Activated T-helper 1 cell treated with Interleukin-2 at 50 U/mL for 16 hours (primary cell): ENCODE measurements around the gene PLS1.
"Not testable (repeated sequence)": the region's sequence is repeated elsewhere in the genome, so short reads cannot be mapped to it uniquely, and the experiment has no call there.

Source experiments
- DNase-seq: peaks from one replicate; pipeline ENCODE4 v3.0.0-alpha.2; 2020; ENCODE audit warnings: low read depth

Gene PLS1

GRCh38 chr3:142693136-142693853 is 97.1 kb downstream of the PLS1 start:
- no peak for DNase-seq

- no peak for DNase-seq
Measured at GRCh38 chr3:142694225-142694624, 98.0 kb downstream of the PLS1 start.

- DNase-seq = no peak
Measured at GRCh38 chr3:142705198-142705597, 109.0 kb downstream of the PLS1 start.

- no peak for DNase-seq
Measured at GRCh38 chr3:142706321-142707127, 110.3 kb downstream of the PLS1 start.

GRCh38 chr3:142709207-142709606 is 113.0 kb downstream of the PLS1 start:
- no peak for DNase-seq

DNA sequence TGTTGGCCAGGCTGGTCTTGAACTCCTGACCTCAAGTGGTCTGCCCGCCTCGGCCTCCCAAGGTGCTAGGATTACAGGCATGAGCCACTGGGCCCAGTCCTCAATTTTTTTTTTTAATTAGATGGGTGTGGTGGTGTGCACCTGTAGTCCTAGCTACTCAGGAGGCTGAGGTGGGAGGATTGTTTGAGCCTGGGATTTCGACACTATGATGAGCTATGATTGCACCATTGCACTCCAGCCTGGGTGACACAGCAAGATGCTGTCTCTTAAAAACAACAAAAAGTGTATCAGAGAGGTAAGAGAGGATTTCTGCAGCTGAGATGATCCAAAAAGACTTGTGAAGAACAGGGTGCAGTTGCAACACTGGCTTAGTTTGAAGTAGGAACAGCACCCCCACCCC is 118.7 kb downstream of the PLS1 start:
- DNase-seq = not testable (repeated sequence)

DNA sequence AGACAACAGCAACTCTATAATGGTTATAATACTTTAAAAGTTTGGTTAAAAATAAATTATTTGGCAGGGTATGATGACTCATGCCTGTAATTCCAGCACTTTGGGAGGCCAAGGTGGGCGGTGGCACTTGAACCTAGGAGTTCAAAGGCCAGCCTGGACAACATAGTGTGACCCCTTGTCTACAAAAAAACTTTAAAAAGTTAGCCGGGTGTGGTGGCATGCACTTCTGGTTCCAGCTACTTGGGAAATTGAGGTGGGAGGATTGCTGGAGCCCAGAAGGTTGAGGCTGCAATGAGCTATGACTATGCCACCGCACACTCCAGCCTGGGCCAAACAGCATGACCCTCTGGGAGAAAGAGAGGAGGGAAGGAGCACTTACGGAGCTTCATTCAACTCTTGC is 119.9 kb downstream of the PLS1 start:
- no peak for DNase-seq

- DNase-seq = no peak
Measured at GRCh38 chr3:142723665-142723967, 127.4 kb downstream of the PLS1 start.

DNA sequence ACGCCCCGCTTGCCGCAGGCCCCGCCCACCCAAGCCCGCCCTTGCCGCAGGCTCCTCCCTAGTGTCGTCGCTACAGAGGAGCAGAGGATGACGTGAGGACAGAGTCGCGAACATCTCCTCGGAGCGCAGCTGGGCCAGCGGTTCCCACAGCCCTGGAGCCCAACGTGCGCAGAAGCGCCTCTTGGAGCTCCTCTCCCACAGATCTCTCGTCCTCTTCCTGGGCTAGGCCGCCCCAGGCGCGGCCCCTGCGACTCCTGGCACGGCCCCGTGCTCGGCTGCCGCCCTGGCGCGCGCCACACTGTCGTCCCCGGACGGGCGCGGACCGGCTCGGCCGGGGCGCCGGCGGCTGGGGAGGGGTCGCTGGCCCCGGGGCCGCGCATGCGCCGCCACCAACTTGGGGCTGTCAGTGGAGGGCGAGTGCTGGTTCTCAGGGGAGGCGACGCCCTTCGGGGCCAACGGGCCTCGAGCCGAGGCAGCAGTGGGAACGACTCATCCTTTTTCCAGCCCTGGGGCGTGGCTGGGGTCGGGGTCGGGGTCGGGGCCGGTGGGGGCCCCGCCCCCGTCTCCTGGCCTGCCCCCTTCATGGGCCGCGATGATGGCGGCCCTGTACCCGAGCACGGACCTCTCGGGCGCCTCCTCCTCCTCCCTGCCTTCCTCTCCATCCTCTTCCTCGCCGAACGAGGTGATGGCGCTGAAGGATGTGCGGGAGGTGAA is 127.9 kb downstream of the PLS1 start, which contains the start of gene TRPC1:
Gene TRPC1, plus strand, starts transcription at position 67 of the 714 bp plus-strand sequence. Its CDS starts 526 bp downstream, at position 593.
- peak; percentile 66 for DNase-seq

- no peak for DNase-seq
Measured at GRCh38 chr3:142724682-142725356, 128.6 kb downstream of the PLS1 start.

DNA sequence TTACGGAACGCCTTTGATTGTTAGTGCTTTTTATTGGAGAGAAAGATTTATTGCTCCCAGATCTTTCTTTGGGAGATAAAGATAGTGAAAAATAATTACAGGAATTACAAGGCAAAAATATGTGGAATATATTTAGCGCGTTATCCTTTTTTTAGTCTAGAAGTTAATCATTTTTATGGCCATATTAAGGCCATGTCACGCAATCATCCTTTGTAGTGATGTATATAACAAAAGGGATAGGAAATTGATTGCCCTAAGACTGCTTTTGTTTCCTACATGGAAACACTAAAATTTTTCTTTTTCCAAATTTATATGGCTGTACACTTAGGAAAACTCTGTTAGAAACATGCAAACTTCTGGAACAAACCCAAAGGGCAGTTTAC is 129.2 kb downstream of the PLS1 start:
- DNase-seq = no peak

DNA sequence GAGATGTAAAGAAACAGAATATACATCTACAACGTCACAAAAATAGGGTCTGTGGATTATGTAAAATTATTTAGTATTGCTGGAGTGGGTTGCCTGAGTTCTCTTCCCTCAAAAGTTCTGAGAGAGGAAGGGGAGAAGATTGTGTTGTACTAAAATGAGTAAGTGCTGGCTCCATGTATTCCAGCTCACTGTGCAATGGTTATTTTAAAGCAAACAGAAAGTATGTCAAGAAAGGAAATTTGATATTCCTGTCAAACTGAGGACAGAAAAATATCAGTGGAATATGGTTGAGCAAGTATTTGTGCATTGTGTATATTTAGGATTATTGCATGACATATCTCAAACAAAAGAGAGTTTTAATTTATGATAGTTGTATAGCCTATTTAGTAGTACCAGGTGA is 129.8 kb downstream of the PLS1 start:
- no peak for DNase-seq

DNA sequence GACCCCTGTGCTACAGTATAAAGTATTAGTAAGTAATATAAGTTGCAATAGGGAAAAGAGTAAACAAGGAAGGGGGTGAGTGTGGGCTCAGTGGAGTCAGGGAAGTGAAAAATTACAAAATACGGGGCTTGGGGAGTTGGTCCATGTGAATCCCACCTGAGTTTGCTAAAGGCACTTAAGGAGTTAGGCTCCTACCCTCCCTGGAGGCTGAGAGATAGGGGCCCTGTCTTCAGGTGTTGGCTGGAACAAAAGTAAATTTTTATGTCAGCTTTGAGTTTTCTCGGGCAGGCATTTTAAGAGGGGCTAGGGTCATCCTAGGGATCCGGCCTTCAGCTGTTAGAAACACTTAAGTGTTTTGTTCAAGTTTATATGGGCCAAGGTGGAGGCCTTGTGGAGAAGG is 135.9 kb downstream of the PLS1 start:
- no peak for DNase-seq

DNA sequence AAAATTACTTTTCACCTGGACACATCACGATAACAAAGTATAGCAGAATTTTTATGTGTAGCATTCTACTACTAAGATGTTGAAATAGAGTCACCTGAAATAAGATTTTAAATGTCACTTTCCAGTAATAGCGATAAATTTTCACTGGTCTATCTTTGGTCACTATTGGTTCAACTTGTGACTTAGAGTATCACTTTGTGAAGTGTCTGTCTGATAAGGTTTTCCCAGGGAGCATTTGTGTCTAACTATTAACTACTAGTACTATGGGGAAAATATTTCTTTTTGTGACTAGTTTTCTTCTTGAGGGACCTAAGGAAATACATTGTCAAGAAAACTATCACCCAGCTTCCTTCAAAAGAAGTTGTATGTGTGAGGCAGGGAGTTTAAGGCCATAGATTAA is 138.6 kb downstream of the PLS1 start:
- no peak for DNase-seq

DNA sequence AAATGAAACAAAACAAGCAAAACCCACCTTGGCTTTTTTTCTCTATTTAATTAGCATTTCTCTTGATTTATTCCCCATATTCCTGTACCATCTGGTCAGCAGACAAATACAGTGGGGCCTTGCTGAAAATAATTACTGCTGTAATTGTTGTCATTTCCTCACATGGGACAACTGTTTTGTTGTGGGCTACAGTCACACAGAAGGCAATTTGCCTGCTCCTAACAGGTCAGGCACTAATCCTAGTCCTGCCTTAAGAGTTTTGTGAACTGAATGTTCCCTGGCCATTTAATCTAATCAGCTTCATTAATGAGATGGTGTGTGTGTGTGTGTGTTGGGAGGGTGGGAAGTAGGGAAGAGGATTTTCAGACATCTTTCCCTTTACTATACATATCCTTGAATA is 139.3 kb downstream of the PLS1 start:
- no peak for DNase-seq

GRCh38 chr3:142738396-142738795 is 142.2 kb downstream of the PLS1 start:
- DNase-seq = no peak

- no peak for DNase-seq
Measured at GRCh38 chr3:142746646-142747045, 150.5 kb downstream of the PLS1 start.

DNA sequence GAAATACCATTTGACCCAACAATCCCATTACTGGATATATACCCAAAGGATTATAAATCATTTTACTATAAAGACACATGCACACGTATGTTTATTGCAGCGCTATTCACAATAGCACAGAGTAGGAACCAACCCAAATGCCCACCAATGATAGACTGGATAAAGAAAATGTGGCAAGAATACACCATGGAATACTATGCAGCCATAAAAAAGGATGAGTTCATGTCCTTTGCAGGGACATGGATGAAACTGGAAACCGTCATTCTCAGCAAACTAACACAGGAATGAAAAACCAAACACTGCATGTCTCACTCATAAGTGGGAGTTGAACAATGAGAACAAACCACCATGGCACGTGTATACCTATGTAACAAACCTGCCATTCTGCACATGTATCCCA is 154.3 kb downstream of the PLS1 start:
- not testable (repeated sequence) for DNase-seq

DNA sequence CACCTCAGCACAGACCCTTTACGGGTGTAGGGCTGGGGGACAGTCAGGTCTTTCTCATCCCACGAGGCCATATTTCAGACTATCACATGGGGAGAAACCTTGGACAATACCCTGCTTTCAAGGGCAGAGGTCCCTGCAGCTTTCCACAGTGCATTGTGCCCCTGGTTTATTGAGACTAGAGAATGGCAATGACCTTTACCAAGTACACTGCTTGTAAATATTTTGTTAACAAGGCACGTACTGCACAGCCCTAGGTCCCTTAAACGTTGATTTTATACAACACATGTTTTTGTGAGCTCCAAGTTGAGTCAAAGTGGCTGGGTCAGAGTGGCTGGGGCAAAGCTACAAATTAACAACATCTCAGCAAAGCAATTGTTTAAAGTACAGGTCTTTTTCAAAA is 156.4 kb downstream of the PLS1 start:
- not testable (repeated sequence) for DNase-seq

GRCh38 chr3:142754494-142754893 is 158.3 kb downstream of the PLS1 start:
- DNase-seq = no peak
